HepG2 (cell line): ENCODE measurements around the gene NUDT8. TPM values are rescaled to one million over a fixed set of nuclear protein-coding genes. Genes with fewer than 3 reads are reported as not detected.

Source experiments
- ATAC-seq: fragments of 200-7000 bp; cut with Tn5 transposase; 3 replicates; pipeline ENCODE4 v1.9.1; 2020; ENCODE audit warnings: mild to moderate bottlenecking, moderate library complexity
- BruUV-seq: library from RNA; stranded (reverse); fragments of 400-500 nt; replicated peaks from 2 replicates; lab custom pipeline; 2021; lab: Mats Ljungman, UMichigan
- CTCF ChIA-PET: fragments of 300-600 bp; formaldehyde crosslinking; extraction: SDS; loops from one replicate; lab custom pipeline; 2021; ENCODE audit warnings: low total read pairs, inconsistent platforms, low intra/inter-chr PET ratio; lab: Yijun Ruan, JAX
- POLR2A ChIA-PET: fragments of 350-600 bp; sonication (Branson Sonifier 250); formaldehyde crosslinking; loops from one replicate; lab custom pipeline; 2020; ENCODE audit warnings: antibody characterized with exemption, inconsistent platforms; lab: Yijun Ruan, JAX
- DNase-seq: peaks from one replicate; pipeline ENCODE4 v3.0.0-alpha.2; 2015; ENCODE audit warnings: low spot score
- FAIRE-seq: peaks from 3 replicates; lab custom pipeline; 2011; peaks lifted over from hg19 to GRCh38; lab: Jason Lieb, UNC
- H2AFZ ChIP-seq: one replicate; pipeline ENCODE4 v1.6.1; 2011; ENCODE audit warnings: low read length, inconsistent platforms
- H3K27ac ChIP-seq: fragments of 300-600 bp; 3 replicates; pipeline ENCODE4 v1.8.0; 2011; ENCODE audit warnings: mixed run types, mild to moderate bottlenecking, mixed read lengths, low read length, inconsistent platforms; ENCODE audit not compliant: insufficient read depth; ENCODE audit errors: extremely low read length
- H3K27me3 ChIP-seq, 2 experiments: fragments of 200-600 bp in 1 of 2; 2 replicates in 1 of 2; 3 replicates in 1 of 2; pipeline versions ENCODE4 v1.6.0 to v1.8.0; 2011; ENCODE audit warnings: low read length in 2 of 2, mild to moderate bottlenecking in 2 of 2, moderate library complexity in 2 of 2, inconsistent platforms in 1 of 2; ENCODE audit not compliant: insufficient read depth in 2 of 2, control insufficient read depth in 1 of 2
- H3K36me3 ChIP-seq, 2 experiments: fragments of 200-600 bp in 1 of 2; replicated peaks in 1 of 2; 2 replicates in 1 of 2; 3 replicates in 1 of 2; pipeline versions ENCODE4 v1.5.1 to v1.8.0; 2011; ENCODE audit warnings: low read length in 2 of 2, inconsistent platforms in 1 of 2; ENCODE audit not compliant: insufficient read depth in 2 of 2, control insufficient read depth in 1 of 2
- H3K4me1 ChIP-seq: 2 replicates; pipeline ENCODE4 v1.5.1; 2012; ENCODE audit warnings: low read length, inconsistent platforms; ENCODE audit not compliant: insufficient read depth
- H3K4me2 ChIP-seq: 2 replicates; pipeline ENCODE4 v1.6.0; 2011; ENCODE audit warnings: low read depth, low read length, inconsistent platforms
- H3K4me3 ChIP-seq, 3 experiments: fragments of 200-600 bp in 1 of 3; sonication (generic), shearing (Covaris generic) in 1 of 3; replicated peaks in 1 of 3; 2 replicates each; pipeline ENCODE4 v1.5.1; 2011 to 2016; ENCODE audit warnings: low read length in 3 of 3, inconsistent platforms in 2 of 3, low read depth in 2 of 3, mild to moderate bottlenecking in 2 of 3, control low read depth in 1 of 3, mixed read lengths in 1 of 3; ENCODE audit not compliant: insufficient read depth in 1 of 3
- H3K79me2 ChIP-seq: one replicate; pipeline ENCODE4 v1.6.1; 2011; ENCODE audit warnings: low read length, inconsistent platforms; ENCODE audit not compliant: insufficient read depth
- H3K9ac ChIP-seq: 2 replicates; pipeline ENCODE4 v1.6.0; 2011; ENCODE audit warnings: mild to moderate bottlenecking, low read depth, low read length, inconsistent platforms; ENCODE audit not compliant: insufficient read depth
- H3K9me3 ChIP-seq: 2 replicates; pipeline ENCODE4 v1.5.1; 2012; ENCODE audit warnings: mild to moderate bottlenecking, low read length
- H4K20me1 ChIP-seq: 2 replicates; pipeline ENCODE4 v1.6.0; 2011; ENCODE audit warnings: inconsistent platforms, mild to moderate bottlenecking, low read length, moderate library complexity; ENCODE audit not compliant: insufficient read depth
- CBFB ChIP-seq: sonication (generic); formaldehyde crosslinking; IDR thresholded peaks from 2 replicates; pipeline ENCODE4 v1.4.0; 2020; ENCODE audit warnings: missing genetic modification reagents
- CENPT ChIP-seq: sonication (generic); formaldehyde crosslinking; IDR thresholded peaks from 2 replicates; pipeline ENCODE4 v1.8.0; 2022; ENCODE audit warnings: low read depth, mild to moderate bottlenecking, moderate library complexity, missing genetic modification reagents
- FOXC1 ChIP-seq: sonication (generic); formaldehyde crosslinking; IDR thresholded peaks from 2 replicates; pipeline ENCODE4 v1.8.0; 2022; ENCODE audit warnings: mild to moderate bottlenecking, missing genetic modification reagents, borderline replicate concordance
- HDAC6 ChIP-seq: fragments of 200-600 bp; sonication (generic); IDR thresholded peaks from 2 replicates; pipeline ENCODE4 v1.7.0; 2017; ENCODE audit warnings: mild to moderate bottlenecking, antibody characterized with exemption, low read length, low read depth
- ZBTB33 ChIP-seq: sonication (generic); formaldehyde crosslinking; IDR thresholded peaks from 2 replicates; pipeline ENCODE4 v1.4.0; 2020; ENCODE audit warnings: missing genetic modification reagents
- ZBTB44 ChIP-seq: sonication (generic); formaldehyde crosslinking; IDR thresholded peaks from 2 replicates; pipeline ENCODE4 v1.4.0; 2020; ENCODE audit warnings: missing genetic modification reagents
- ZNF788 ChIP-seq: sonication (generic); formaldehyde crosslinking; IDR thresholded peaks from 2 replicates; pipeline ENCODE4 v1.5.0; 2020; ENCODE audit warnings: mild to moderate bottlenecking, missing genetic modification reagents, borderline replicate concordance
- WGBS: methylation state at CpG from one replicate; pipeline ENCODE4 v1.1.6; 2017; ENCODE audit warnings: low lambda C conversion rate; 5-methylcytosine and 5-hydroxymethylcytosine counted together
- in situ Hi-C: cut with HindIII; loops from 2 replicates; pipeline ENCODE4 v1.10.0; 2017; ENCODE audit warnings: low pct_unique_long_range_greater_than_20kb; ENCODE audit not compliant: extremely low pct_ligation_motif_present
- intact Hi-C: fragments of 100-400 bp; cut with micrococcal nuclease; formaldehyde crosslinking; loops from one replicate; pipeline ENCODE4 v1.10.0; 2022; ENCODE audit not compliant: unreplicated experiment
- polyA plus RNA-seq, 8 experiments: library from polyadenylated mRNA; depleted of rRNA in 3 of 8; stranded (reverse) in 7 of 8; unstranded in 1 of 8; fragments of >200 nt; fragmentation: Illumina TruSeq in 4 of 8; extraction: Trizol in 4 of 8; gene quantifications; 2 replicates each; pipeline versions ENCODE4 v1.2.1 to v1.2.3, GENCODE V29; 2011 to 2016; ENCODE audit warnings: low read depth in 4 of 8, missing spikeins in 1 of 8, mixed read lengths in 1 of 8; ENCODE audit not compliant: insufficient read depth in 1 of 8
- total RNA-seq, 5 experiments: library from RNA; depleted of rRNA; stranded (reverse); fragments of >200 nt; fragmentation: Illumina TruSeq; extraction: Trizol; gene quantifications; 2 replicates each; pipeline ENCODE4 v1.2.3, GENCODE V29; 2016; ENCODE audit warnings: low read depth in 1 of 5
- TF ChIP-seq, protein P1 (sequence below): sonication (generic); IDR thresholded peaks from 2 replicates; pipeline ENCODE4 v1.6.1; 2016; ENCODE audit warnings: low read depth, borderline replicate concordance

The NUDT8 gene
- total and polyA plus RNA-seq, 2 of the 13 experiments (the other 11 are each of a cell fraction or from before 2014, with no cell fraction given) = 6.7 to 25.8 TPM

DNA sequence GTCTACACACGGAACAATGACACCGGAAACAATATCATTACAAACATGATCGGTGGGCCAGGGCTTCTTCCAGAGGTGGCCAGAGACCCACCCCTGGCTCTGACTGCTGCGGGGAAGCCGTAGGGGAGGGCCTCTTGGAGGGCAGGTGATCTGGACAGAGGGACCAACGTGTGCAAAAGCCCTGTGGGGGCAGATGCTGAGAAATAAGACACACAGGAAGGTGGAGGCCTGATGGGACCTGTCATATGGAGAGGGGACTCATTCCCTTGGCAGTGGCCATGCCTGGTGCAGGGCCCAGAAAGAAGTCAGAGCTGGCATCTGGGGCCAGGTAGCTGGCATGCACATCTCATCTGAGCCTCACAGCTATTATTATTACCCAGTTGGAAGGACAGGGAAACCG, 43.6 kb upstream of the NUDT8 start (continued):
- TF ChIP-seq CENPT (CRISPR knock-in tag) (no peak), CBFB (no peak), ZBTB33 (CRISPR knock-in tag) (no peak), ZBTB44 (CRISPR knock-in tag) (no peak), ZNF788 (CRISPR knock-in tag) (no peak), HDAC6 (no peak)
- TF ChIP-seq, protein P1, sequence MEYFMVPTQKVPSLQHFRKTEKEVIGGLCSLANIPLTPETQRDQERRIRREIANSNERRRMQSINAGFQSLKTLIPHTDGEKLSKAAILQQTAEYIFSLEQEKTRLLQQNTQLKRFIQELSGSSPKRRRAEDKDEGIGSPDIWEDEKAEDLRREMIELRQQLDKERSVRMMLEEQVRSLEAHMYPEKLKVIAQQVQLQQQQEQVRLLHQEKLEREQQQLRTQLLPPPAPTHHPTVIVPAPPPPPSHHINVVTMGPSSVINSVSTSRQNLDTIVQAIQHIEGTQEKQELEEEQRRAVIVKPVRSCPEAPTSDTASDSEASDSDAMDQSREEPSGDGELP = no peak

DNA sequence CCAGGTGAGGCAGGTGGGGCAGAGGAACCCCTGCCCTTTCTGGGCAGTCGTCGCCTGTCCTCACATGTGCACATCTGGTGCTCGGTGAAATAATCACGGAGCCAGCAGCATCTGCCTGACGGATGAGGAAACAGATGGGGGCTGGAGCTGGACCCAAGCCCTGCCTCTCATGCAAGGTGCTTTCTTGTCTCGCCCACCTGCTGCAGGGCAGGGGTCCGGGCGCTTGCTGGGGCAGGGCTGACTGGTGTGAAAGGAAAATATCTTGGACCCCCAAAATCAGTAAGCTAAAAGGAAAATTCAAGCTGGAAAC, 41.4 kb upstream of the NUDT8 start:
- 24% methylated on average over 4 of the region's 8 CpGs for WGBS
- POLR2A ChIA-PET = no interaction called here

More for the DNA sequence above, 41.4 kb upstream of the NUDT8 start:
- no peak overlapping the region for H3K4me3 ChIP-seq
- CTCF ChIA-PET = no interaction called here
- peaks cover 2 to 25% of the 10 kb centered on the region in 2 experiments; a peak in 3 of 5 replicates for H3K27me3 ChIP-seq
- no TSS peak for BruUV-seq
- no peaks in the 10 kb centered on the region for H3K4me1 ChIP-seq
- H3K9me3 ChIP-seq = no peaks in the 10 kb centered on the region
- TF ChIP-seq FOXC1 (CRISPR knock-in tag) = no peak
- H3K79me2 ChIP-seq = no peaks in the 10 kb centered on the region
- no peak overlapping the region for H3K4me2 ChIP-seq
- FAIRE-seq (no peak), DNase-seq (no peak), ATAC-seq (no peak)
- no peak overlapping the region for H3K9ac ChIP-seq
- H3K27ac ChIP-seq = no peak overlapping the region
- H3K36me3 ChIP-seq = no peaks in the 10 kb centered on the region
- in situ Hi-C loops = loop anchor here (25.0 kb wide), 1 partner anchor 116 kb away; no protein-coding TSS in a partner anchor
- intact Hi-C loops = no loop called here
- H2AFZ ChIP-seq = no peak overlapping the region
- no peaks in the 10 kb centered on the region for H4K20me1 ChIP-seq
